WTC11 (cell line): ENCODE results near the gene TGFBR1. TPM values are rescaled to one million over a fixed set of nuclear protein-coding genes. Genes with fewer than 3 reads are reported as not detected.

ENCODE experiments used
- ATAC-seq: fragments of 200-7000 bp; cut with Tn5 transposase; 2 replicates; pipeline ENCODE4 v1.10.0; 2021; ENCODE audit warnings: mild to moderate bottlenecking, moderate library complexity
- CTCF ChIA-PET: fragments of 300-600 bp; sonication (Branson Sonifier 250); formaldehyde crosslinking; loops from one replicate; lab custom pipeline; 2021; ENCODE audit warnings: antibody characterized with exemption; lab: Charles Lee
- POLR2A ChIA-PET: fragments of 350-600 bp; sonication (Branson Sonifier 250); formaldehyde crosslinking; loops from one replicate; lab custom pipeline; 2021; ENCODE audit warnings: antibody characterized with exemption; lab: Charles Lee
- DNase-seq: peaks from one replicate; pipeline ENCODE4 v3.0.0; 2021; ENCODE audit warnings: low spot score
- H3K27ac Mint-ChIP-seq: 2 replicates; pipeline ENCODE4 v1.8.0; 2021; ENCODE audit warnings: mixed read lengths
- H3K27me3 Mint-ChIP-seq: 2 replicates; pipeline ENCODE4 v1.8.0; 2021; ENCODE audit warnings: low read depth, mild to moderate bottlenecking, moderate library complexity, mixed read lengths
- H3K36me3 Mint-ChIP-seq: 2 replicates; pipeline ENCODE4 v1.8.0; 2021; ENCODE audit warnings: mixed read lengths
- H3K4me1 Mint-ChIP-seq: 2 replicates; pipeline ENCODE4 v1.8.0; 2022; ENCODE audit warnings: mixed read lengths
- H3K4me3 Mint-ChIP-seq: 2 replicates; pipeline ENCODE4 v1.8.0; 2021; ENCODE audit warnings: mild to moderate bottlenecking, moderate library complexity, mixed read lengths
- H3K9me3 Mint-ChIP-seq: 2 replicates; pipeline ENCODE4 v1.8.0; 2021; ENCODE audit warnings: mixed read lengths
- ATF1 ChIP-seq: sonication (generic); formaldehyde crosslinking; IDR thresholded peaks from 2 replicates; pipeline ENCODE4 v1.8.1; 2023; ENCODE audit warnings: mild to moderate bottlenecking, moderate library complexity, missing genetic modification reagents
- ATF3 ChIP-seq: sonication (generic); formaldehyde crosslinking; conservative IDR thresholded peaks from 2 replicates; pipeline ENCODE4 v1.8.1; 2022; ENCODE audit warnings: mild to moderate bottlenecking, missing genetic modification reagents
- CDX4 ChIP-seq: fragments of 250-450 bp; sonication (Bioruptor Pico); IDR thresholded peaks from 2 replicates; pipeline ENCODE4 v1.9.0; 2021; ENCODE audit warnings: moderate library complexity, mild to moderate bottlenecking, inconsistent platforms, borderline replicate concordance
- CREB1 ChIP-seq: sonication (generic); formaldehyde crosslinking; IDR thresholded peaks from 2 replicates; pipeline ENCODE4 v1.8.0; 2023; ENCODE audit warnings: mild to moderate bottlenecking, missing genetic modification reagents
- CREM ChIP-seq: sonication (generic); formaldehyde crosslinking; IDR thresholded peaks from 2 replicates; pipeline ENCODE4 v1.8.1; 2022; ENCODE audit warnings: mild to moderate bottlenecking, missing genetic modification reagents, moderate library complexity
- E2F4 ChIP-seq: sonication (generic); formaldehyde crosslinking; IDR thresholded peaks from 2 replicates; pipeline ENCODE4 v1.8.1; 2022; ENCODE audit warnings: low read depth, mild to moderate bottlenecking, moderate library complexity, missing genetic modification reagents, borderline replicate concordance
- E2F5 ChIP-seq: sonication (generic); formaldehyde crosslinking; IDR thresholded peaks from 2 replicates; pipeline ENCODE4 v1.8.1; 2022; ENCODE audit warnings: mild to moderate bottlenecking, moderate library complexity, missing genetic modification reagents
- ERG ChIP-seq: fragments of 250-450 bp; sonication (Bioruptor Pico); IDR thresholded peaks from 2 replicates; pipeline ENCODE4 v1.8.0; 2021; ENCODE audit warnings: mild to moderate bottlenecking
- FOXK1 ChIP-seq: sonication (generic); formaldehyde crosslinking; IDR thresholded peaks from 2 replicates; pipeline ENCODE4 v1.8.0; 2022; ENCODE audit warnings: mild to moderate bottlenecking, moderate library complexity, missing genetic modification reagents
- FOXP1 ChIP-seq: sonication (generic); formaldehyde crosslinking; IDR thresholded peaks from 2 replicates; pipeline ENCODE4 v1.8.0; 2022; ENCODE audit warnings: missing genetic modification reagents, mild to moderate bottlenecking, moderate library complexity, borderline replicate concordance
- HMGA2 ChIP-seq: fragments of 250-450 bp; sonication (Bioruptor Pico); IDR thresholded peaks from 2 replicates; pipeline ENCODE4 v1.4.0; 2021; ENCODE audit warnings: mild to moderate bottlenecking, moderate library complexity
- NFATC4 ChIP-seq: fragments of 250-450 bp; sonication (Bioruptor Pico); IDR thresholded peaks from 2 replicates; pipeline ENCODE4 v1.9.0; 2021; ENCODE audit warnings: mild to moderate bottlenecking
- NR1H2 ChIP-seq: sonication (generic); formaldehyde crosslinking; IDR thresholded peaks from 2 replicates; pipeline ENCODE4 v1.9.0; 2021; ENCODE audit warnings: mild to moderate bottlenecking, moderate library complexity, missing genetic modification reagents
- NR2C2 ChIP-seq: sonication (generic); formaldehyde crosslinking; IDR thresholded peaks from 2 replicates; pipeline ENCODE4 v1.8.0; 2022; ENCODE audit warnings: mild to moderate bottlenecking, missing genetic modification reagents
- RELA ChIP-seq: sonication (generic); formaldehyde crosslinking; IDR thresholded peaks from 2 replicates; pipeline ENCODE4 v1.8.1; 2022; ENCODE audit warnings: missing genetic modification reagents, mild to moderate bottlenecking, borderline replicate concordance
- SMAD3 ChIP-seq: sonication (generic); formaldehyde crosslinking; IDR thresholded peaks from 2 replicates; pipeline ENCODE4 v1.8.0; 2022; ENCODE audit warnings: missing genetic modification reagents, mild to moderate bottlenecking, borderline replicate concordance
- TEAD1 ChIP-seq: sonication (generic); formaldehyde crosslinking; IDR thresholded peaks from 2 replicates; pipeline ENCODE4 v1.8.0; 2022; ENCODE audit warnings: mild to moderate bottlenecking, missing genetic modification reagents
- USF1 ChIP-seq: sonication (generic); formaldehyde crosslinking; IDR thresholded peaks from 2 replicates; pipeline ENCODE4 v1.8.0; 2022; ENCODE audit warnings: mild to moderate bottlenecking, missing genetic modification reagents
- ZBTB21 ChIP-seq: sonication (generic); formaldehyde crosslinking; IDR thresholded peaks from 2 replicates; pipeline ENCODE4 v1.8.1; 2023; ENCODE audit warnings: mild to moderate bottlenecking, missing genetic modification reagents, borderline replicate concordance
- ZNF121 ChIP-seq: sonication (generic); formaldehyde crosslinking; IDR thresholded peaks from 2 replicates; pipeline ENCODE4 v1.8.0; 2023; ENCODE audit warnings: missing genetic modification reagents
- ZNF138 ChIP-seq: sonication (generic); formaldehyde crosslinking; conservative IDR thresholded peaks from 2 replicates; pipeline ENCODE4 v1.8.1; 2022; ENCODE audit warnings: mild to moderate bottlenecking, moderate library complexity, missing genetic modification reagents
- ZNF317 ChIP-seq: sonication (generic); formaldehyde crosslinking; IDR thresholded peaks from 2 replicates; pipeline ENCODE4 v1.8.1; 2023; ENCODE audit warnings: low read depth, mild to moderate bottlenecking, moderate library complexity, missing genetic modification reagents, borderline replicate concordance
- ZNF396 ChIP-seq: fragments of 250-450 bp; sonication (Bioruptor Pico); IDR thresholded peaks from 2 replicates; pipeline ENCODE4 v1.8.0; 2021; ENCODE audit warnings: mild to moderate bottlenecking, moderate library complexity, borderline replicate concordance
- ZNF423 ChIP-seq: fragments of 250-450 bp; sonication (Bioruptor Pico); IDR thresholded peaks from 2 replicates; pipeline ENCODE4 v2.1.2; 2022; ENCODE audit warnings: mild to moderate bottlenecking, moderate library complexity
- ZNF425 ChIP-seq: fragments of 250-450 bp; sonication (Bioruptor Pico); conservative IDR thresholded peaks from 2 replicates; pipeline ENCODE4 v1.9.0; 2021; ENCODE audit warnings: mild to moderate bottlenecking
- total RNA-seq: library from RNA; stranded (reverse); gene quantifications from 3 replicates; pipeline ENCODE4 v1.2.3, GENCODE V29; 2021

The TGFBR1 gene
- total RNA-seq, 1 experiment from 2014 or later, result 42.4 TPM

- Mint-ChIP-seq H3K36me3 (no peaks in the 10 kb centered on the region), H3K4me3 (no peak overlapping the region), H3K27ac (no peak overlapping the region), H3K27me3 (no peaks in the 10 kb centered on the region), H3K9me3 (peaks cover 3% of the 10 kb centered on the region; the same call in 1 of the 2 replicates), H3K4me1 (peaks cover 2% of the 10 kb centered on the region; the same call in 1 of the 2 replicates)
- CTCF ChIA-PET, result no interaction called here
- POLR2A ChIA-PET, result no interaction called here
- no peak for TF ChIP-seq ATF3 (CRISPR knock-in tag)
- TF ChIP-seq ZNF425 (CRISPR knock-in tag), result no peak
- no peak for TF ChIP-seq TEAD1 (CRISPR knock-in tag)
- no peak for TF ChIP-seq ERG
- TF ChIP-seq E2F4 (CRISPR knock-in tag), result no peak
- no peak for TF ChIP-seq ZNF138 (CRISPR knock-in tag)
- TF ChIP-seq ZNF396 (CRISPR knock-in tag), result no peak
- no peak for TF ChIP-seq USF1 (CRISPR knock-in tag)
- no peak for TF ChIP-seq FOXP1 (CRISPR knock-in tag)
- no peak for TF ChIP-seq SMAD3 (CRISPR knock-in tag)
- no peak for TF ChIP-seq ZNF317
- TF ChIP-seq NFATC4 (CRISPR knock-in tag), result no peak
- no peak for TF ChIP-seq CREB1 (CRISPR knock-in tag)
- TF ChIP-seq RELA (CRISPR knock-in tag), result no peak
- no peak for TF ChIP-seq ZNF121 (CRISPR knock-in tag)
- TF ChIP-seq ZBTB21 (CRISPR knock-in tag), result no peak
- no peak for TF ChIP-seq ZNF423
- DNase-seq, result no peak
- ATAC-seq, result no peak
Measured at GRCh38 chr9:99069075-99069474, 35.8 kb upstream of the TGFBR1 start.

GRCh38 chr9:99069546-99069945 lies 35.4 kb upstream of the TGFBR1 start:
- Mint-ChIP-seq H3K9me3 (peaks cover 6% of the 10 kb centered on the region; the same call in 1 of the 2 replicates), H3K27me3 (no peaks in the 10 kb centered on the region), H3K36me3 (no peaks in the 10 kb centered on the region), H3K4me1 (peaks cover 2% of the 10 kb centered on the region; the same call in 1 of the 2 replicates), H3K27ac (no peak overlapping the region), H3K4me3 (no peak overlapping the region)
- ChIA-PET CTCF (no interaction called here), POLR2A (no interaction called here)
- no peak for DNase-seq
- ATAC-seq, result no peak
- TF ChIP-seq FOXK1 (CRISPR knock-in tag) (no peak), NR2C2 (CRISPR knock-in tag) (no peak), TEAD1 (CRISPR knock-in tag) (no peak), NR1H2 (CRISPR knock-in tag) (no peak), HMGA2 (CRISPR knock-in tag) (no peak), ZNF425 (CRISPR knock-in tag) (no peak), E2F5 (no peak), CDX4 (CRISPR knock-in tag) (no peak), ATF1 (no peak), CREM (CRISPR knock-in tag) (no peak)
